IPS DF 6.9 (cell line): ENCODE data around the gene RSPO3.

Experiments
- DNase-seq: peaks from one replicate; pipeline ENCODE4 v3.0.0-alpha.2; 2013; ENCODE audit warnings: low read depth, low spot score
- H3K27ac ChIP-seq: one replicate; pipeline ENCODE4 v1.5.1; 2013; ENCODE audit warnings: low read length, control low read depth
- H3K27me3 ChIP-seq: 2 replicates; pipeline ENCODE4 v1.6.1; 2013; ENCODE audit warnings: mild to moderate bottlenecking, low read length; ENCODE audit not compliant: control insufficient read depth, insufficient read depth
- H3K36me3 ChIP-seq: 2 replicates; pipeline ENCODE4 v1.6.1; 2013; ENCODE audit warnings: low read length; ENCODE audit not compliant: control insufficient read depth, insufficient read depth
- H3K4me1 ChIP-seq: 2 replicates; pipeline ENCODE4 v1.6.1; 2013; ENCODE audit warnings: low read length; ENCODE audit not compliant: control insufficient read depth, insufficient read depth
- H3K4me3 ChIP-seq: 2 replicates; pipeline ENCODE4 v1.5.1; 2013; ENCODE audit warnings: mild to moderate bottlenecking, low read length
- H3K9me3 ChIP-seq: 2 replicates; pipeline ENCODE4 v1.6.1; 2013; ENCODE audit warnings: low read length, inconsistent platforms; ENCODE audit not compliant: control insufficient read depth, insufficient read depth
- WGBS: extraction: QIAGEN DNeasy Blood & Tissue Kit; methylation state at CpG from one replicate; pipeline ENCODE4 v1.1.7; 2013; ENCODE audit warnings: mixed read lengths, missing lambda C conversion rate; ENCODE audit not compliant: insufficient read length, insufficient coverage; 5-methylcytosine and 5-hydroxymethylcytosine counted together

RSPO3 gene

GRCh38 chr6:127118298-127119101 lies at the start of gene RSPO3:
TSS of gene RSPO3 (plus strand) at chr6:127118671. CDS start at chr6:127119193, 522 bp downstream.
- no peak for DNase-seq
- no peaks in the 10 kb centered on the region for H3K36me3 ChIP-seq
- no CpG with 5 or more reads among the region's 63 CpGs for WGBS
- H3K4me1 ChIP-seq, result no peaks in the 10 kb centered on the region; the same call in 1 of the 2 replicates
- peak within 1 kb of the TSS; percentile 46; the same call in 1 of the 2 replicates for H3K4me3 ChIP-seq
- no peak within 1 kb of the TSS for H3K27ac ChIP-seq
- no peaks in the 10 kb centered on the region for H3K9me3 ChIP-seq
- peaks cover 31% of the 10 kb centered on the region for H3K27me3 ChIP-seq

- Histone ChIP-seq H3K36me3 (no peaks in the 10 kb centered on the region), H3K4me1 (no peaks in the 10 kb centered on the region), H3K27me3 (no peaks in the 10 kb centered on the region), H3K27ac (no peak overlapping the region), H3K4me3 (no peak overlapping the region), H3K9me3 (no peaks in the 10 kb centered on the region)
- WGBS, result no CpG with 5 or more reads among the region's 3 CpGs
- DNase-seq, result peak; percentile 11
These were observed 48.7 kb upstream of the RSPO3 start for GRCh38 chr6:127069659-127070279.

GRCh38 chr6:127073222-127073621 lies 45.2 kb upstream of the RSPO3 start:
- Histone ChIP-seq H3K27ac (no peak overlapping the region), H3K27me3 (no peaks in the 10 kb centered on the region), H3K4me1 (no peaks in the 10 kb centered on the region), H3K36me3 (no peaks in the 10 kb centered on the region), H3K4me3 (no peak overlapping the region), H3K9me3 (no peaks in the 10 kb centered on the region)
- WGBS, result no CpG with 5 or more reads among the region's 1 CpG
- DNase-seq, result no peak

GRCh38 chr6:127076466-127076865 lies 42.0 kb upstream of the RSPO3 start:
- no CpG with 5 or more reads among the region's 4 CpGs for WGBS
- H3K4me3 ChIP-seq, result no peak overlapping the region
- H3K36me3 ChIP-seq, result no peaks in the 10 kb centered on the region

GRCh38 chr6:127077886-127078285 lies 40.6 kb upstream of the RSPO3 start:
- Histone ChIP-seq H3K4me3 (no peak overlapping the region), H3K36me3 (no peaks in the 10 kb centered on the region), H3K27me3 (no peaks in the 10 kb centered on the region), H3K27ac (no peak overlapping the region), H3K4me1 (no peaks in the 10 kb centered on the region), H3K9me3 (no peaks in the 10 kb centered on the region)
- no peak for DNase-seq
- WGBS, result no CpG with 5 or more reads among the region's 2 CpGs

More at GRCh38 chr6:127076466-127076865, 42.0 kb upstream of the RSPO3 start:
- H3K27me3 ChIP-seq, result no peaks in the 10 kb centered on the region
- no peak for DNase-seq
- no peaks in the 10 kb centered on the region for H3K9me3 ChIP-seq
- H3K27ac ChIP-seq, result no peak overlapping the region
- no peaks in the 10 kb centered on the region for H3K4me1 ChIP-seq

GRCh38 chr6:127078669-127079068 lies 39.8 kb upstream of the RSPO3 start:
- H3K36me3 ChIP-seq, result no peaks in the 10 kb centered on the region
- no peaks in the 10 kb centered on the region for H3K4me1 ChIP-seq
- H3K9me3 ChIP-seq, result no peaks in the 10 kb centered on the region
- no peaks in the 10 kb centered on the region for H3K27me3 ChIP-seq
- DNase-seq, result no peak
- H3K4me3 ChIP-seq, result no peak overlapping the region
- no CpG with 5 or more reads among the region's 5 CpGs for WGBS
- no peak overlapping the region for H3K27ac ChIP-seq

- Histone ChIP-seq H3K4me1 (no peaks in the 10 kb centered on the region), H3K4me3 (no peak overlapping the region), H3K36me3 (no peaks in the 10 kb centered on the region), H3K27me3 (no peaks in the 10 kb centered on the region), H3K27ac (no peak overlapping the region), H3K9me3 (no peaks in the 10 kb centered on the region)
- no peak for DNase-seq
These were observed 38.8 kb upstream of the RSPO3 start for GRCh38 chr6:127079681-127080080.

- H3K9me3 ChIP-seq, result no peaks in the 10 kb centered on the region
- no peak for DNase-seq
- H3K4me1 ChIP-seq, result no peaks in the 10 kb centered on the region
- H3K27ac ChIP-seq, result no peak overlapping the region
- no peaks in the 10 kb centered on the region for H3K27me3 ChIP-seq
- WGBS, result no CpG with 5 or more reads among the region's 3 CpGs
- no peak overlapping the region for H3K4me3 ChIP-seq
- H3K36me3 ChIP-seq, result no peaks in the 10 kb centered on the region
These were observed 38.4 kb upstream of the RSPO3 start for GRCh38 chr6:127080081-127080480.

- no peaks in the 10 kb centered on the region for H3K27me3 ChIP-seq
- H3K4me1 ChIP-seq, result no peaks in the 10 kb centered on the region
- no peak overlapping the region for H3K4me3 ChIP-seq
- no peaks in the 10 kb centered on the region for H3K36me3 ChIP-seq
- DNase-seq, result no peak
- no peak overlapping the region for H3K27ac ChIP-seq
- H3K9me3 ChIP-seq, result no peaks in the 10 kb centered on the region
- no CpG with 5 or more reads among the region's 2 CpGs for WGBS
These were observed 35.1 kb upstream of the RSPO3 start for GRCh38 chr6:127083231-127083962.

- H3K27ac ChIP-seq, result no peak overlapping the region
- DNase-seq, result no peak
- H3K9me3 ChIP-seq, result no peaks in the 10 kb centered on the region
- no peaks in the 10 kb centered on the region for H3K4me1 ChIP-seq
- no peaks in the 10 kb centered on the region for H3K36me3 ChIP-seq
- no peak overlapping the region for H3K4me3 ChIP-seq
- no peaks in the 10 kb centered on the region for H3K27me3 ChIP-seq
- no CpG with 5 or more reads among the region's 2 CpGs for WGBS
These were observed 34.5 kb upstream of the RSPO3 start for GRCh38 chr6:127083963-127084310.
